ENCODE results near the gene ABCC12. TPM values are rescaled to one million over a fixed set of nuclear protein-coding genes. Genes with fewer than 3 reads are reported as not detected.

ABCC12 gene
- total RNA-seq (2021) (not detected in 3 replicates), Bru-seq, nascent RNA (percentile 6 among the genes with signal in this experiment)
- long read RNA-seq, experiment 1: 0 reads
- long read RNA-seq, experiment 2: 0 reads
- long read RNA-seq, experiment 3: 0 reads

DNA sequence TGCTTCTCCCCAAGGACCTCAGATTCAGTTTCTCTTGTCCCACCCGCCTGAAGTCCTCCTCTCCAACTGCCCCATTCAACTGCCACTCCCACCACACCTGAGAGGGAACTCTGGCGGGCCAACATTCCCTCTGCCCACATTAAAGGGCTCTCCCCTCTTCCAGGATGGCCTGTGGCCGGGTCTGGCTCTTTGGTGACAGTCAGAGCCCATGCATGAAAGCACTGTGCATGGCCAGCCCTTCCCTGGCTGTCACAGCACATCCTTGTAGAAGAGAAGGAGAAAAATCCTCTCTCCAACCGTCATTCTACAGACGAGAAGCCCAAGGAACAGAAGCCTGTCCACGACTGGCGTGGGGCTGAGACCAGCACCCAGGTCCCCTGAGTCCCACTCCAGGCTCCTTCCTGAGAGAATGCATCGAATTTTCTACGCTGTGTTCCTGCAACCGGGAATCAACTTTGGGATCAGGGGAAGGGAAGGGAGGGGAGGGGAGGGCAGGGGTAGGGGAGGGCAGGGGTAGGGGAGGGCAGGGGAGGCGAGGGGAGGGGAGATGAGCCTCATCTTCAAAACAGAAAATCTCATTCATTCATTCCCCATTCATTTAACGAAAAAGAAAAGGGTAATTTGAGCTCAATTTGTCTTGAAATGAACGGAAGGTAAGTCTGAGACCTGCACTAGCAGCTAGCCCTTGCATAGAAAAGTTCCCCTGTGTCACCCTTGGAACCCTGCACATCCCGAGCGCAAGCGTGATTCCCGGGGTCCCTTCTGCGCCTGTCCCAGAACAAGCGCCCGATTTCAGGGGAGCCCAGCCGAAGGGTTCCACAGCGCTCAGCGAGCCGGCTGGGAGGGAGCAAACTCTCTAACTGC, at the start of gene ABCC12:
TSS of gene ABCC12 (minus strand) at position 68 of the 864 bp plus-strand sequence. CDS start 9,569 bp downstream, outside the sequence.
- ChIA-PET CTCF (interaction anchor here (1.0 to 2.7 kb wide), 5 partner anchors 9 to 1042 kb away, joined by 3 to 8 read pairs (median 6); no protein-coding TSS in a partner anchor), POLR2A (no interaction called here)
- no peak for TF ChIP-seq CREB1 (CRISPR knock-in tag; IDR thresholded peaks at IDR 0.05)
- no peak for TF ChIP-seq TEAD4 (CRISPR knock-in tag; IDR thresholded peaks at IDR 0.05)
- TF ChIP-seq, protein P1, sequence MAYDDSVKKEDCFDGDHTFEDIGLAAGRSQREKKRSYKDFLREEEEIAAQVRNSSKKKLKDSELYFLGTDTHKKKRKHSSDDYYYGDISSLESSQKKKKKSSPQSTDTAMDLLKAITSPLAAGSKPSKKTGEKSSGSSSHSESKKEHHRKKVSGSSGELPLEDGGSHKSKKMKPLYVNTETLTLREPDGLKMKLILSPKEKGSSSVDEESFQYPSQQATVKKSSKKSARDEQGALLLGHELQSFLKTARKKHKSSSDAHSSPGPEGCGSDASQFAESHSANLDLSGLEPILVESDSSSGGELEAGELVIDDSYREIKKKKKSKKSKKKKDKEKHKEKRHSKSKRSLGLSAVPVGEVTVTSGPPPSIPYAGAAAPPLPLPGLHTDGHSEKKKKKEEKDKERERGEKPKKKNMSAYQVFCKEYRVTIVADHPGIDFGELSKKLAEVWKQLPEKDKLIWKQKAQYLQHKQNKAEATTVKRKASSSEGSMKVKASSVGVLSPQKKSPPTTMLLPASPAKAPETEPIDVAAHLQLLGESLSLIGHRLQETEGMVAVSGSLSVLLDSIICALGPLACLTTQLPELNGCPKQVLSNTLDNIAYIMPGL (CRISPR knock-in tag; IDR thresholded peaks at IDR 0.05): 0 out of 2 replicates have a peak, but pooled peaks have one; percentile 13
- TF ChIP-seq ATF1 (CRISPR knock-in tag; IDR thresholded peaks at IDR 0.05): no peak
- no peak within 1 kb of the TSS for H3K4me3 Mint-ChIP-seq
- H3K27me3 Mint-ChIP-seq (ENCODE audit: low read depth): peaks cover 17% of the 10 kb centered on the region
- no peaks in the 10 kb centered on the region for H3K9me3 Mint-ChIP-seq
- H3K27ac Mint-ChIP-seq: no peak within 1 kb of the TSS
- H3K4me1 Mint-ChIP-seq: peaks cover 6% of the 10 kb centered on the region
- ATAC-seq (peak; percentile 62), DNase-seq (ENCODE audit: low spot score) (no peak)
- no peaks in the 10 kb centered on the region for H3K36me3 Mint-ChIP-seq

DNA sequence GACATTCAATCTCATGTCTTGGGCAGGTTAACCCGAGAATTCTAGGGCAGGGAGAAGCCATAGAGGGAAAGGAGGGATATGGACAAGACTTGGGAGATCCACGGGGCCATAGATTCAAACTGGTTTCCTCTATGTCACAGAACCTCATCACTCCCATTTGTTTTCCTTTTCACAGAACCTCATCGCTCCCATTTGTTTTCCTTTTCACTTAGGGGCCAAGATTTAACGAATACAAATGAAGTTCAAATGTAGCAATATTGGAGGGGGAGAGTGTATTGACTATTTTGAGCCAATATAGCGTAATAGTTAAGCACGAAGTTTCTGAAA, 49.0 kb upstream of the ABCC12 start:
- H3K9me3 Mint-ChIP-seq: no peaks in the 10 kb centered on the region
- POLR2A ChIA-PET: no interaction called here
- ATAC-seq (no peak), DNase-seq (ENCODE audit: low spot score) (no peak)
- H3K4me3 Mint-ChIP-seq: no peak overlapping the region
- no peak overlapping the region for H3K27ac Mint-ChIP-seq
- H3K4me1 Mint-ChIP-seq: 0 out of 2 replicates have a peak, but pooled peaks cover 5% of the 10 kb centered on the region
- H3K36me3 Mint-ChIP-seq: no peaks in the 10 kb centered on the region
- CTCF ChIA-PET: no interaction called here
- no peaks in the 10 kb centered on the region for H3K27me3 Mint-ChIP-seq (ENCODE audit: low read depth)
- TF ChIP-seq, protein P2, sequence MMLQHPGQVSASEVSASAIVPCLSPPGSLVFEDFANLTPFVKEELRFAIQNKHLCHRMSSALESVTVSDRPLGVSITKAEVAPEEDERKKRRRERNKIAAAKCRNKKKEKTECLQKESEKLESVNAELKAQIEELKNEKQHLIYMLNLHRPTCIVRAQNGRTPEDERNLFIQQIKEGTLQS (CRISPR knock-in tag; conservative IDR thresholded peaks at IDR 0.05): no peak
- TF ChIP-seq FOXK1 (CRISPR knock-in tag; IDR thresholded peaks at IDR 0.05) (no peak), NFATC4 (CRISPR knock-in tag; IDR thresholded peaks at IDR 0.05) (no peak), GTF2I (CRISPR knock-in tag; conservative IDR thresholded peaks at IDR 0.05) (no peak), ZNF263 (CRISPR knock-in tag; IDR thresholded peaks at IDR 0.05; ENCODE audit: low read depth) (no peak), ELF4 (CRISPR knock-in tag; IDR thresholded peaks at IDR 0.05; ENCODE audit: low read depth) (no peak), TEAD1 (CRISPR knock-in tag; IDR thresholded peaks at IDR 0.05) (no peak), NR1H2 (CRISPR knock-in tag; IDR thresholded peaks at IDR 0.05) (no peak), SOX15 (CRISPR knock-in tag; IDR thresholded peaks at IDR 0.05) (no peak), ZNF138 (CRISPR knock-in tag; conservative IDR thresholded peaks at IDR 0.05) (no peak), NR3C1 (CRISPR knock-in tag; conservative IDR thresholded peaks at IDR 0.05; ENCODE audit: low read depth) (no peak), NFE2L1 (CRISPR knock-in tag; IDR thresholded peaks at IDR 0.05) (no peak), FOXJ3 (CRISPR knock-in tag; IDR thresholded peaks at IDR 0.05; ENCODE audit: borderline replicate concordance) (no peak)
- TF ChIP-seq, protein P3, sequence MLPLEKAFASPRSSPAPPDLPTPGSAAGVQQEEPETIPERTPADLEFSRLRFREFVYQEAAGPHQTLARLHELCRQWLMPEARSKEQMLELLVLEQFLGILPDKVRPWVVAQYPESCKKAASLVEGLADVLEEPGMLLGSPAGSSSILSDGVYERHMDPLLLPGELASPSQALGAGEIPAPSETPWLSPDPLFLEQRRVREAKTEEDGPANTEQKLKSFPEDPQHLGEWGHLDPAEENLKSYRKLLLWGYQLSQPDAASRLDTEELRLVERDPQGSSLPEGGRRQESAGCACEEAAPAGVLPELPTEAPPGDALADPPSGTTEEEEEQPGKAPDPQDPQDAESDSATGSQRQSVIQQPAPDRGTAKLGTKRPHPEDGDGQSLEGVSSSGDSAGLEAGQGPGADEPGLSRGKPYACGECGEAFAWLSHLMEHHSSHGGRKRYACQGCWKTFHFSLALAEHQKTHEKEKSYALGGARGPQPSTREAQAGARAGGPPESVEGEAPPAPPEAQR (CRISPR knock-in tag; IDR thresholded peaks at IDR 0.05): no peak
- TF ChIP-seq, protein P4, sequence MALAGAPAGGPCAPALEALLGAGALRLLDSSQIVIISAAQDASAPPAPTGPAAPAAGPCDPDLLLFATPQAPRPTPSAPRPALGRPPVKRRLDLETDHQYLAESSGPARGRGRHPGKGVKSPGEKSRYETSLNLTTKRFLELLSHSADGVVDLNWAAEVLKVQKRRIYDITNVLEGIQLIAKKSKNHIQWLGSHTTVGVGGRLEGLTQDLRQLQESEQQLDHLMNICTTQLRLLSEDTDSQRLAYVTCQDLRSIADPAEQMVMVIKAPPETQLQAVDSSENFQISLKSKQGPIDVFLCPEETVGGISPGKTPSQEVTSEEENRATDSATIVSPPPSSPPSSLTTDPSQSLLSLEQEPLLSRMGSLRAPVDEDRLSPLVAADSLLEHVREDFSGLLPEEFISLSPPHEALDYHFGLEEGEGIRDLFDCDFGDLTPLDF (CRISPR knock-in tag; IDR thresholded peaks at IDR 0.05): no peak
- TF ChIP-seq, protein P5, sequence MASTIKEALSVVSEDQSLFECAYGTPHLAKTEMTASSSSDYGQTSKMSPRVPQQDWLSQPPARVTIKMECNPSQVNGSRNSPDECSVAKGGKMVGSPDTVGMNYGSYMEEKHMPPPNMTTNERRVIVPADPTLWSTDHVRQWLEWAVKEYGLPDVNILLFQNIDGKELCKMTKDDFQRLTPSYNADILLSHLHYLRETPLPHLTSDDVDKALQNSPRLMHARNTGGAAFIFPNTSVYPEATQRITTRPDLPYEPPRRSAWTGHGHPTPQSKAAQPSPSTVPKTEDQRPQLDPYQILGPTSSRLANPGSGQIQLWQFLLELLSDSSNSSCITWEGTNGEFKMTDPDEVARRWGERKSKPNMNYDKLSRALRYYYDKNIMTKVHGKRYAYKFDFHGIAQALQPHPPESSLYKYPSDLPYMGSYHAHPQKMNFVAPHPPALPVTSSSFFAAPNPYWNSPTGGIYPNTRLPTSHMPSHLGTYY (CRISPR knock-in tag; IDR thresholded peaks at IDR 0.05): no peak
- TF ChIP-seq, protein P6, sequence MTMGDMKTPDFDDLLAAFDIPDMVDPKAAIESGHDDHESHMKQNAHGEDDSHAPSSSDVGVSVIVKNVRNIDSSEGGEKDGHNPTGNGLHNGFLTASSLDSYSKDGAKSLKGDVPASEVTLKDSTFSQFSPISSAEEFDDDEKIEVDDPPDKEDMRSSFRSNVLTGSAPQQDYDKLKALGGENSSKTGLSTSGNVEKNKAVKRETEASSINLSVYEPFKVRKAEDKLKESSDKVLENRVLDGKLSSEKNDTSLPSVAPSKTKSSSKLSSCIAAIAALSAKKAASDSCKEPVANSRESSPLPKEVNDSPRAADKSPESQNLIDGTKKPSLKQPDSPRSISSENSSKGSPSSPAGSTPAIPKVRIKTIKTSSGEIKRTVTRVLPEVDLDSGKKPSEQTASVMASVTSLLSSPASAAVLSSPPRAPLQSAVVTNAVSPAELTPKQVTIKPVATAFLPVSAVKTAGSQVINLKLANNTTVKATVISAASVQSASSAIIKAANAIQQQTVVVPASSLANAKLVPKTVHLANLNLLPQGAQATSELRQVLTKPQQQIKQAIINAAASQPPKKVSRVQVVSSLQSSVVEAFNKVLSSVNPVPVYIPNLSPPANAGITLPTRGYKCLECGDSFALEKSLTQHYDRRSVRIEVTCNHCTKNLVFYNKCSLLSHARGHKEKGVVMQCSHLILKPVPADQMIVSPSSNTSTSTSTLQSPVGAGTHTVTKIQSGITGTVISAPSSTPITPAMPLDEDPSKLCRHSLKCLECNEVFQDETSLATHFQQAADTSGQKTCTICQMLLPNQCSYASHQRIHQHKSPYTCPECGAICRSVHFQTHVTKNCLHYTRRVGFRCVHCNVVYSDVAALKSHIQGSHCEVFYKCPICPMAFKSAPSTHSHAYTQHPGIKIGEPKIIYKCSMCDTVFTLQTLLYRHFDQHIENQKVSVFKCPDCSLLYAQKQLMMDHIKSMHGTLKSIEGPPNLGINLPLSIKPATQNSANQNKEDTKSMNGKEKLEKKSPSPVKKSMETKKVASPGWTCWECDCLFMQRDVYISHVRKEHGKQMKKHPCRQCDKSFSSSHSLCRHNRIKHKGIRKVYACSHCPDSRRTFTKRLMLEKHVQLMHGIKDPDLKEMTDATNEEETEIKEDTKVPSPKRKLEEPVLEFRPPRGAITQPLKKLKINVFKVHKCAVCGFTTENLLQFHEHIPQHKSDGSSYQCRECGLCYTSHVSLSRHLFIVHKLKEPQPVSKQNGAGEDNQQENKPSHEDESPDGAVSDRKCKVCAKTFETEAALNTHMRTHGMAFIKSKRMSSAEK (CRISPR knock-in tag; IDR thresholded peaks at IDR 0.05; ENCODE audit: borderline replicate concordance): no peak
- TF ChIP-seq, protein P7, sequence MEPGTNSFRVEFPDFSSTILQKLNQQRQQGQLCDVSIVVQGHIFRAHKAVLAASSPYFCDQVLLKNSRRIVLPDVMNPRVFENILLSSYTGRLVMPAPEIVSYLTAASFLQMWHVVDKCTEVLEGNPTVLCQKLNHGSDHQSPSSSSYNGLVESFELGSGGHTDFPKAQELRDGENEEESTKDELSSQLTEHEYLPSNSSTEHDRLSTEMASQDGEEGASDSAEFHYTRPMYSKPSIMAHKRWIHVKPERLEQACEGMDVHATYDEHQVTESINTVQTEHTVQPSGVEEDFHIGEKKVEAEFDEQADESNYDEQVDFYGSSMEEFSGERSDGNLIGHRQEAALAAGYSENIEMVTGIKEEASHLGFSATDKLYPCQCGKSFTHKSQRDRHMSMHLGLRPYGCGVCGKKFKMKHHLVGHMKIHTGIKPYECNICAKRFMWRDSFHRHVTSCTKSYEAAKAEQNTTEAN (CRISPR knock-in tag; IDR thresholded peaks at IDR 0.05): no peak
